Measurements from ENCODE around the gene AKR1C3. TPM values are rescaled to one million over a fixed set of nuclear protein-coding genes. Genes with fewer than 3 reads are reported as not detected.
"Not testable (repeated sequence)": the region's sequence is repeated elsewhere in the genome, so short reads cannot be mapped to it uniquely, and the experiment has no call there.

AKR1C3 gene
- polyA plus RNA-seq, 1 experiment: 0.26 TPM

- H3K36me3 ChIP-seq (ENCODE audit: control insufficient read depth, insufficient read depth, low read length); H3K4me3 ChIP-seq (ENCODE audit: low read depth, low read length); DNase-seq (ENCODE audit: low read depth); POLR2A ChIA-PET; H3K27me3 ChIP-seq (ENCODE audit: control insufficient read depth, insufficient read depth, low read length); CTCF ChIA-PET: not testable (repeated sequence)
These were observed 33.4 kb upstream of the AKR1C3 start for GRCh38 chr10:5060791-5061190.

- H3K4me3 ChIP-seq (ENCODE audit: low read depth, low read length): no peak overlapping the region
- TF ChIP-seq CTCF (IDR thresholded peaks at IDR 0.05; ENCODE audit: insufficient read depth, low read depth, low read length): no peak
- H3K27me3 ChIP-seq (ENCODE audit: control insufficient read depth, insufficient read depth, low read length): no peaks in the 10 kb centered on the region
- CTCF ChIA-PET: no interaction called here
- no peaks in the 10 kb centered on the region for H3K36me3 ChIP-seq (ENCODE audit: control insufficient read depth, insufficient read depth, low read length)
- POLR2A ChIA-PET: no interaction called here
- DNase-seq (ENCODE audit: low read depth): no peak
These were observed 29.6 kb upstream of the AKR1C3 start for GRCh38 chr10:5064656-5065055.

DNA sequence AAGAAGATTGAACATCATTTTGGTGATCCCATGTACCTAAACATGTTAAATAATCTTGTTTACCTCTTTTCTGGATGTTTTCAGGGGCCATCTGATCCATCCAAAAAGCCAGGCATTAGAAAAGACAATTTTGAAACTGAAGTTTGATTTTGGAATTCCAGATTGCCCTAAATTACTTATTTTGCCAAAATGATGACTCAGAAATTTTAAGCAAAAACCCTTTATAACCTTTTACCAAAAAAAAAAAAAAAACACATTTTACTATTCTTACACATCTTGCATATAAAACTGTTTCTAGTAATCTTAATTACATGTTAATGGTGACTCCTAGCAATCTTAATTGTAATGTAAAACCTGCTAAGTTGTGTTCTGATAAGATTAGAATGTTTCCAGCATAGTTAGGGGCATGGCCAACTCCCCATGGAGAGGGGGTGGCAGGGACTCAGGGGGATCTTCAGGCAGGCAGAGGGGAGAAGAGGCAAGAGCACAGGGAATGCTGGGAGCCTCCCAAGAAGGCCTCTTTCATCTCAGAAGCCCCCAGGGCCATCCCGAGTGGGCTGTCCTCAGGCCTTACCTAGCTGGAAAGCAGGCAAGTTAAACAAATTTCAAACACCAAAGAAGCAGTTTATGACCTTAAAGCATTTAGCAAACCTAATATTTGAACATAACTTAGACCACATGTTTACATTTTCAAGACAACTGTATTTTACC is 25.8 kb upstream of the AKR1C3 start:
- POLR2A ChIA-PET: no interaction called here
- no peak for DNase-seq (ENCODE audit: low read depth)
- Histone ChIP-seq H3K36me3 (ENCODE audit: control insufficient read depth, insufficient read depth, low read length) (no peaks in the 10 kb centered on the region), H3K27me3 (ENCODE audit: control insufficient read depth, insufficient read depth, low read length) (no peaks in the 10 kb centered on the region), H3K4me3 (ENCODE audit: low read depth, low read length) (no peak overlapping the region)
- CTCF ChIA-PET: no interaction called here
- TF ChIP-seq CTCF (IDR thresholded peaks at IDR 0.05; ENCODE audit: insufficient read depth, low read depth, low read length): no peak

- ChIA-PET POLR2A (no interaction called here), CTCF (interaction anchor here (0.5 kb wide), 1 partner anchor 803 kb away, joined by 3 read pairs; no protein-coding TSS in a partner anchor)
- H3K36me3 ChIP-seq (ENCODE audit: control insufficient read depth, insufficient read depth, low read length): no peaks in the 10 kb centered on the region
- H3K27me3 ChIP-seq (ENCODE audit: control insufficient read depth, insufficient read depth, low read length): no peaks in the 10 kb centered on the region
- H3K4me3 ChIP-seq (ENCODE audit: low read depth, low read length): no peak overlapping the region
- no peak for DNase-seq (ENCODE audit: low read depth)
- no peak for TF ChIP-seq CTCF (IDR thresholded peaks at IDR 0.05; ENCODE audit: insufficient read depth, low read depth, low read length)
These were observed 23.4 kb upstream of the AKR1C3 start for GRCh38 chr10:5070648-5071410.

DNA sequence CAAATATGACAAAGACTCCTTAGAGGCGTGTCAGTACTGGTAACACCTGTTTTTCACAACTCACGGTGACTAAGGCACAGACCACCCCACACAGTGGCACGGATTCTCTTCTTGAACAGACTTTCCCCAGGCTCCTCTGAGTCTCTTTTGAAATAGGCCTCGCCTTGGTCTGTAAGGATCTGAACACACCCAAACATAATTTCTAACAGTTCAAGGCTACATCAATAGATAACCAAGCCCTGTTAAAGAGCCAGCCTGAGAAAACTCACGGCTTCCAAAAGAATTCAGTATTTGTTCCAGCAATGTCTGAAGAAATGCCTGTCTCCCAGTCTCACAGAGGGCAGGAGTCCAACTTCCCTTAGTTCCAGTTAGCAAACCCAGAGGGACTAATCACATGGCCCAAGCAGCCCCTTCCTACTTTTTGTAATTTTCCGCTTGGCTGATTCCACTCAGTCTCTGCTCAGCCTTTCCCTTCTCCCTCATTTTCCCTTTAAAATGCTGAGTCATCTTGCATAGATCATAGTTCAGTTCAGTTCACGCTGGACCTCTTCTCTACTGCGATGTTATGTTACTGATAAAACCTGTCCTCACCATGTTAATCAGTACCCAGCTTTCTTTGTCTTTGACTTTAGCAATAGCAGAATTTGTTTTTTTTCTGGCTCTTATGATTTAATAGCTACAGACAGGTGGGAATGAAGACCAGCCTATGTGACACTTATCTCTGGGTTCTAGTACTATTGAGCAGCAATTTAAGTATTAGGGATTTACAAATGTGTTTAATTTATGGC is 22.6 kb upstream of the AKR1C3 start:
- no peaks in the 10 kb centered on the region for H3K27me3 ChIP-seq (ENCODE audit: control insufficient read depth, insufficient read depth, low read length)
- no peaks in the 10 kb centered on the region for H3K36me3 ChIP-seq (ENCODE audit: control insufficient read depth, insufficient read depth, low read length)
- POLR2A ChIA-PET: no interaction called here
- TF ChIP-seq CTCF (IDR thresholded peaks at IDR 0.05; ENCODE audit: insufficient read depth, low read depth, low read length): no peak
- CTCF ChIA-PET: no interaction called here
- no peak for DNase-seq (ENCODE audit: low read depth)
- no peak overlapping the region for H3K4me3 ChIP-seq (ENCODE audit: low read depth, low read length)

All from BJ (cell line).